ENCODE results near the gene ELL2. TPM values are rescaled to one million over a fixed set of nuclear protein-coding genes. Genes with fewer than 3 reads are reported as not detected.

The ELL2 gene
- total and polyA plus RNA-seq, 8 donors: 15.3 to 62.7 (median 24.3) TPM

DNA sequence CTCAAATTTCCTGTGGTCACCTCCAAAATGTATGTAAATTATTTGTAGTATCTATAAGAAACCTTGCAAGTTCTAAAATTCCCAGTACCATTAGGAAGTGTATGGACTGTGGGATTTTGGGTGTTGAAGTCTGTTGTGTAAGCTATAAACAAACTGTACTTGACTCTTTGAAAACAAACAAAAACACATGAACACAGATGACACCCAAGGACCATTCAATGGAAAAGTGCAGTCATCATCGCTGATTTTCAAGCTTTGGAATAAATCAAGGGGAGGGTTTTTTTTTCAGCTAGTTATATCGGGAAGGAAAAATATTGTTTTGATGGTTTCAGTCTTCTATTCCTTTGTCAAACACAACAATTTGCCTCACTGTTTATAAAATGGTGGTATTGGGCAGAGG lies 49.6 kb downstream of the ELL2 start:
- TF ChIP-seq, protein P1, sequence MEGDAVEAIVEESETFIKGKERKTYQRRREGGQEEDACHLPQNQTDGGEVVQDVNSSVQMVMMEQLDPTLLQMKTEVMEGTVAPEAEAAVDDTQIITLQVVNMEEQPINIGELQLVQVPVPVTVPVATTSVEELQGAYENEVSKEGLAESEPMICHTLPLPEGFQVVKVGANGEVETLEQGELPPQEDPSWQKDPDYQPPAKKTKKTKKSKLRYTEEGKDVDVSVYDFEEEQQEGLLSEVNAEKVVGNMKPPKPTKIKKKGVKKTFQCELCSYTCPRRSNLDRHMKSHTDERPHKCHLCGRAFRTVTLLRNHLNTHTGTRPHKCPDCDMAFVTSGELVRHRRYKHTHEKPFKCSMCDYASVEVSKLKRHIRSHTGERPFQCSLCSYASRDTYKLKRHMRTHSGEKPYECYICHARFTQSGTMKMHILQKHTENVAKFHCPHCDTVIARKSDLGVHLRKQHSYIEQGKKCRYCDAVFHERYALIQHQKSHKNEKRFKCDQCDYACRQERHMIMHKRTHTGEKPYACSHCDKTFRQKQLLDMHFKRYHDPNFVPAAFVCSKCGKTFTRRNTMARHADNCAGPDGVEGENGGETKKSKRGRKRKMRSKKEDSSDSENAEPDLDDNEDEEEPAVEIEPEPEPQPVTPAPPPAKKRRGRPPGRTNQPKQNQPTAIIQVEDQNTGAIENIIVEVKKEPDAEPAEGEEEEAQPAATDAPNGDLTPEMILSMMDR (IDR thresholded peaks at IDR 0.05): no peak
- no peaks in the 10 kb centered on the region for H3K27me3 ChIP-seq
- no peak for DNase-seq
- H3K27ac ChIP-seq: no peak overlapping the region
- no peak overlapping the region for H3K4me3 ChIP-seq
- ATAC-seq: no peak
- peaks cover 0 to 36% of the 10 kb centered on the region in 2 donors for H3K36me3 ChIP-seq
- H3K4me1 ChIP-seq: peaks cover 3 to 16% of the 10 kb centered on the region in 2 donors
- intact Hi-C loops (cut with DNase I): no loop called here
- H3K9me3 ChIP-seq: no peaks in the 10 kb centered on the region

DNA sequence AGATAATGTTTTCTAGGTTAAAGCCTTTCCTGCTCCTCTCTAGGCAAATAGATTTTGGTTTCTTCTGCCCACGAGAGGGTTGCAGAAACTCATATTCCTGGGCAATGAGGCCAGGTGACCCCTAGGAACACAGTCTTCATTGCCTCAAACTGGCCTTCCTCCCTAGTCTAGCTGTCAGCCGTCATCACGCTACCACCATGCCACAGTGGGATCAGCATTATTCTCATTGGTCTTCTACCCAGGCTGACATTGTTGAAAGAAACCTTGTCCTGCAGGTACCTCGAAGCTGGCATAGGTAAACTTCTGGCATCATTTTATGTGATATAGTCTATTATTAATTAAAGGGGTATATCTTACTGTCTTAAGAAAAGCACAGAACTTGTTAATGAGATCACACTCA lies 51.1 kb downstream of the ELL2 start:
- Histone ChIP-seq H3K27ac (no peak overlapping the region), H3K27me3 (no peaks in the 10 kb centered on the region), H3K4me1 (peaks cover 0 to under 1% of the 10 kb centered on the region in 2 donors), H3K36me3 (peaks cover 0 to 50% of the 10 kb centered on the region in 2 donors), H3K4me3 (no peak overlapping the region), H3K9me3 (no peaks in the 10 kb centered on the region)
- TF ChIP-seq, protein P1 (IDR thresholded peaks at IDR 0.05): no peak
- intact Hi-C loops (cut with DNase I): no loop called here
- no peak for DNase-seq
- ATAC-seq: no peak

DNA sequence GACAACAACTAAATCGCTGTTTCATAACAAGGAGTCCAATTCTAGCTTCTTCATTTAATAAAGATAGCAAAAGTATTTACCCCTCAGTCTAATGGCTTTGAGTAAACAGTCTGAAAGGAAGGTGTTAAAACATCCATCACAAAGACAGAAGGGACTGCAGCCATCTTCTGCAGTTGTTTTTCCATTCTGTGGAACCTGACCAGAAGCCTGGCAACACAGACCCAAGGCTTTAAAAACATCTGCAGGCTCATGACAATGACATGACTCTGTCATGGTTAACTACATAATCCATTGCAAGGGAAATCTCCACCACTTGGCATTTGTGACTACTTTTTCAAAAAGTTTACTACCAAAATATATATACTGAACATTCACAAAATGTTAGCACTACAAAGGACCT lies 51.9 kb downstream of the ELL2 start:
- no peaks in the 10 kb centered on the region for H3K4me1 ChIP-seq
- no peaks in the 10 kb centered on the region for H3K27me3 ChIP-seq
- H3K27ac ChIP-seq: no peak overlapping the region
- H3K4me3 ChIP-seq: no peak overlapping the region
- no peaks in the 10 kb centered on the region for H3K9me3 ChIP-seq
- H3K36me3 ChIP-seq: peaks cover 0 to 50% of the 10 kb centered on the region in 2 donors
- ATAC-seq (no peak), DNase-seq (no peak)
- TF ChIP-seq, protein P1 (IDR thresholded peaks at IDR 0.05): no peak
- intact Hi-C loops (cut with DNase I): no loop called here

DNA sequence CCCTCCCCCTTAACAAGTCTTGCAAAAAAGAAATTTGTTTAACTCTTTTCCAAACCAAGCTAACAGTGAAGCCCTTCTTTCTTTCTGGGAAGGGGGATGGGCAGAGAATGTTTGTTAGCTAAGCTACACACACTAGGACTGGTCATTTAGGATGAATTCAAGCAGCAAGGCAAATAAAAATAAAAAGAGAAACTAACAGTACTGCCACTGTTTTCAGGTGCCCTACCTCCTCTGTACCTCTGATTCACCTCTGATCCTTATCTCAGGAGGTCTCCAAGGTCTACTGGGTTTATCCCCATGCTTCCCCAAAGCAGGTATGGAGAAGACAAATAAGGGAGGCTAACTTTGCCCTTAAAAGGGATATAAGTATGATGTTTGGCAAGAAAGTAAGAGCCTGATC lies 52.9 kb downstream of the ELL2 start:
- TF ChIP-seq, protein P1 (IDR thresholded peaks at IDR 0.05): no peak
- no peaks in the 10 kb centered on the region for H3K4me1 ChIP-seq
- H3K9me3 ChIP-seq: no peaks in the 10 kb centered on the region
- no peak for ATAC-seq
- no peak for DNase-seq
- intact Hi-C loops (cut with DNase I): no loop called here
- H3K27ac ChIP-seq: no peak overlapping the region
- H3K27me3 ChIP-seq: no peaks in the 10 kb centered on the region
- H3K4me3 ChIP-seq: no peak overlapping the region
- peaks cover 0 to 50% of the 10 kb centered on the region in 2 donors for H3K36me3 ChIP-seq

DNA sequence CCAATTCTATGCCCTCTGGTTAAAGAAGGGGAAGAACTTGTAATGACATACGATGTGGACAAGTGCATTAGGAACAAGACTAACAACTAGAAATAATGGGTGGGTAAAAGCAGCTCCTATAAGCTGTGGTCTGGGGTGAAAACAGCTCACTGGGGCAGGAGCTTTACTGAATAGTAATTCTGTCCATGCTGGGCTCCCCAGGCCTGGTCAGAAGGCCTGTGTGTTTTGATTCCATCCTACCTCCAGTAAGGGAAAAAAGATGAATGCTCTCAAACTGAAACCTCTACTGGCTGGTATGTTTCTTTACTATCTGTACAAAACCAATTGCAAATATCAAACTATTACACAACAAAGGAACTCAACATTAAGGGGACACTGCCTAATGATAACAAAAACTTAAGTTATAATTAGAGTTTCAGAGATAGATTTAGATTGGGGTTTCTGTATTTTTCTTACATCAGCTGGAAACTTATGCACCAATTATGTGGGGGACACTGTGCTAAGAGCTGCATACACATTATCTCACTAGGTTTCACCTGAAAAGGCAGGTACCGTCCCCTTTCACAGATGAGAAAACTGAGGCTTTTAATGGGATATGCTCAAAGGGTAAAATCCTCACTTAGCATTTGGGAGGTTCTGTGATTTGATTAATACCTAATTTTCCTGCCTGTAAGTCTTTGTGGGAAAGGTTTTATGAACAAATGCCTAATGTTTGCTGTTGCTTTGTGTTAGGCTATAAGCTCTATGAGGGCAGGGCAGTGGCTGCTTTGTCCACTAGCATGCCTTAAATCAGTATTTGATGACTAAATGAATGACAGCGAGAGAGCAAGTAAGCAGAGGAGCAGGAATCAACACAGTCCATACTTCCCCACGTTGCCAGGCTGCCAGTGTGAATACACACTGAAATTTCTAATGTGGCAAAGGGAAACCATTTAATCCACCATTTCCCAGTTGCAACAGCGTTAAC lies 53.6 kb downstream of the ELL2 start:
- H3K27me3 ChIP-seq: no peaks in the 10 kb centered on the region
- DNase-seq (no peak), ATAC-seq (no peak)
- H3K36me3 ChIP-seq: peaks cover 0 to 50% of the 10 kb centered on the region in 2 donors
- H3K27ac ChIP-seq: no peak overlapping the region
- H3K9me3 ChIP-seq: no peaks in the 10 kb centered on the region
- H3K4me3 ChIP-seq: no peak overlapping the region
- intact Hi-C loops (cut with DNase I): no loop called here
- no peaks in the 10 kb centered on the region for H3K4me1 ChIP-seq
- TF ChIP-seq, protein P1 (IDR thresholded peaks at IDR 0.05): no peak
